GM08714 (cell line): ENCODE results near the gene PPP4C.

Experiments used
- H3K4me3 ChIP-seq: fragments of 200-500 bp; sonication (Bioruptor generic); 2 replicates; pipeline ENCODE4 v1.5.1; 2014; ENCODE audit warnings: mild to moderate bottlenecking, low read length, inconsistent platforms
- ZNF274 ChIP-seq: IDR thresholded peaks from 2 replicates; pipeline ENCODE4 v1.6.1; 2012; ENCODE audit warnings: mild to moderate bottlenecking, low read depth, low read length

The PPP4C gene

DNA sequence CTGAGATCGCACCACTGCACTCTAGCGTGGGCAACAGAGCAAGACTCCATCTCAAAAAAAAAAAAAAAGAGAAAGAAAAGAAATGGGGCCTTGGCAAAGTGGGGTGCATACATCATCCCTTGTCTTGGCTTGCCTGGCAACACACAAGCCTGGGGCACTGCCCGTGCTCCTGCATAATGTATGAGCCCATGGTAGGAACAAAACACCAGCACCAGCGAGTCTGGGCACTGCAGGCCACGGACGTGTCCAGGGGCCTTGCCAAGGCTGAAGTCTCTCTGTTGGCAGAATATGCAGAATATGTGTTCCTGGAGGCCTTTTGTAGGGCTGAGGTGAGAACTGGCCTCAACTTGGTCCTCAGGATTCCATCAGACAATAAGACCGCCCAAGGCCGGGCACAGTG lies 25.9 kb upstream of the PPP4C start:
- TF ChIP-seq ZNF274 = no peak
- H3K4me3 ChIP-seq = no peak overlapping the region

DNA sequence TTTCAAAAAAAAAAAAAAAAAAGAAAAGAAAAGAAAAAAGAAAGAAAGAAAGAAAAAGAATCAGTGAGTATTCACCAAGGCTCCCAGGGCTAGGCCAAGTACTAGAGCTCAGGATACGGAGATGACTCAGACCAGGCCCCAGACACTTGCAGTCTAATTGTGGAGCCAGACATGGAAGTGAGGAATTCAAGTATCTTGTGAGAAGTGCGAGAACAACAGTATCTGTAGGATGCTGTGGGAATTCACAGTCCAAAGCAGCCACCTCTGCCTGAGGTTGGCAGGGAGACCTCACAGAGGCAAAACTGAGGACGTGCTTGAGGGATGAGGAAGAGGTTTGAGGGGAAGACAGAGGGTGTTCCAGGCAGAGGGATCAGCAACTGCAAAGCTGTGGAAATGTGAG lies 24.3 kb upstream of the PPP4C start:
- no peak for TF ChIP-seq ZNF274
- no peak overlapping the region for H3K4me3 ChIP-seq

DNA sequence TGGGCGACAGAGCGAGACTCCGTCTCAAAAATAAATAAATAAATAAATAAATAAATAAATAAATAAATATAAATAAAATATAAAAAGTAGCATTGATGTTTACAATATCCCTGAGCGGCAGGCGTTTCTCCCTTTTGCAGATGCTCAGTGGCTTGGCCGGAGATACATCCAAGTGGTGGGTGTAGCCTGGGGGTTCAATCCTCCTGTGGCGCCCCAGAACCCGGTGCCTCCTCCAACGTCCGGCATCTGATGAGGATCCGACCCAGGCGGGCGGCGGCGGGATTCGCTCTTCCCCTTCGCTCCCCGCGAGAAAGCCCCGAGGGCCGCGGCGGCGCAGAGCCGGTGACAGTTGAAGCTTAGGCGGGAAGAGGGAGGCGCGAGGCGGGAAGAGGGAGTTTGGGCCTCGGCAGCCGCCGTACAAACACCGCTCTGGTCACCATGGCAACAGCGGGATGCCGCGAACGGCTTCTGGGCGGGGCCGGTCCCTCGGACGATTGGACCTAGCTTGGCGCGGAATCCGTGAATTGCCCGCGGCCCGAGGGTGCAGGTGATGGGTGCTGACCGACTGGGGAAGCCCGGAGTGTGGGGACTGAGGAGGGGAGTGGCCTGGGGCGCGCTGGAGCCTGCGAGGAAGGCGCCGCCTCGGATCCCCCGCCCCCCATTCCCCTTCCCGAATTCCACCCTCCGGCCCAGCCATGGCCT lies 23.0 kb upstream of the PPP4C start:
- TF ChIP-seq ZNF274 = no peak
- H3K4me3 ChIP-seq = peak overlapping the region; percentile 66

- peak overlapping the region; percentile 66 for H3K4me3 ChIP-seq
- no peak for TF ChIP-seq ZNF274
Measured at GRCh38 chr16:30053376-30054015, 22.3 kb upstream of the PPP4C start.

- TF ChIP-seq ZNF274 = no peak
- H3K4me3 ChIP-seq = no peak overlapping the region
Measured at GRCh38 chr16:30054451-30054850, 21.3 kb upstream of the PPP4C start.

- H3K4me3 ChIP-seq = no peak overlapping the region
- TF ChIP-seq ZNF274 = no peak
Measured at GRCh38 chr16:30054959-30055553, 20.7 kb upstream of the PPP4C start.

DNA sequence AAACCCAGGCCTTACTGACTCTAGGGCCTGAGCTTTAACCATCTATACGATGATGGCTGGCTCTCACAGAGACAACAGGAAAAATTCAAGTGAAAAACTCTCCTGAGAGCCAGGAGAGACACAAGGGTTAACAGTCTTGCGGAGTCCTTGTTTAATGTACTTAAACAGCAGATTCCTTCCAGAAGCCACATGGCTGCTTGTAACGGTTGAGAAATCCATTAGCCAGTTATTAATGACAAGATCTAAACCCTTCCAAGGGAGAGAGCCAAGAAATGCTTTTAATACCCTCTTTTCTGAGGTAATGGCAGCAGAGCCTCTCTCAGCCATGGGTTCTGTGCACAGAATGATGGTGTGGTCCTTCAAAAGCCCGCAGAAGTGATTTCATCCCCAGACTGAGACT lies 15.4 kb upstream of the PPP4C start:
- no peak for TF ChIP-seq ZNF274
- H3K4me3 ChIP-seq = no peak overlapping the region

GRCh38 chr16:30060836-30061554 lies 14.8 kb upstream of the PPP4C start:
- no peak for TF ChIP-seq ZNF274
- no peak overlapping the region for H3K4me3 ChIP-seq

DNA sequence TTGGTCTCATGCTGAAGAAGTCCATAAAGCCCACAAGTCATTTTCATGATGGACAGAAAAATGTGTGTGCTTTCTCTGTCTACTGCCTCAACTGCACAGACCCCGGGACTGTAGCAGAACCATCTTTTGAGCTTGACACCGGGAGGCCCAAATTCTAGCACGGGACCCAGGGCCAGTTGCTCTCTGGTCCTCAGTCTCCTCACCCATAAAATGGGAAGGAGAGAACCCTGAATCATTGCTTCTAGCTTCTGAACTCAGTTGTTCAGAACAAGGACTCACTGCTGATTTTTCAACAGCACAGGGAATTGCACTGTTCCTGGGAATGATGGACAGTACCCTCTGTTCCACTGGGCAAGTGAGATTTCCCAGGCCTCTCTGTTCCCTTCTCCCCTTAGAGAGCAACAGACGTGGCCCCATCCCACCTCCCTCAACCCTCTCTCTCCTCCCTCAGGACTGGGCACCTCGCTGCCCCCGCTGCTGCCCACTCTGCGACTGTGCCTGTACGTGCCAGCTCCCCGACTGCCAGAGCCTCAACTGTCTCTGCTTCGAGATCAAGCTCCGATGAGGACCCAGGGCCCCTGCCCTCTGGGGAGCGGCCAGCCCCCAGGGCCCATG lies 12.4 kb upstream of the PPP4C start:
- no peak for TF ChIP-seq ZNF274
- H3K4me3 ChIP-seq = peak overlapping the region; percentile 72; the same call in 1 of the 2 replicates

DNA sequence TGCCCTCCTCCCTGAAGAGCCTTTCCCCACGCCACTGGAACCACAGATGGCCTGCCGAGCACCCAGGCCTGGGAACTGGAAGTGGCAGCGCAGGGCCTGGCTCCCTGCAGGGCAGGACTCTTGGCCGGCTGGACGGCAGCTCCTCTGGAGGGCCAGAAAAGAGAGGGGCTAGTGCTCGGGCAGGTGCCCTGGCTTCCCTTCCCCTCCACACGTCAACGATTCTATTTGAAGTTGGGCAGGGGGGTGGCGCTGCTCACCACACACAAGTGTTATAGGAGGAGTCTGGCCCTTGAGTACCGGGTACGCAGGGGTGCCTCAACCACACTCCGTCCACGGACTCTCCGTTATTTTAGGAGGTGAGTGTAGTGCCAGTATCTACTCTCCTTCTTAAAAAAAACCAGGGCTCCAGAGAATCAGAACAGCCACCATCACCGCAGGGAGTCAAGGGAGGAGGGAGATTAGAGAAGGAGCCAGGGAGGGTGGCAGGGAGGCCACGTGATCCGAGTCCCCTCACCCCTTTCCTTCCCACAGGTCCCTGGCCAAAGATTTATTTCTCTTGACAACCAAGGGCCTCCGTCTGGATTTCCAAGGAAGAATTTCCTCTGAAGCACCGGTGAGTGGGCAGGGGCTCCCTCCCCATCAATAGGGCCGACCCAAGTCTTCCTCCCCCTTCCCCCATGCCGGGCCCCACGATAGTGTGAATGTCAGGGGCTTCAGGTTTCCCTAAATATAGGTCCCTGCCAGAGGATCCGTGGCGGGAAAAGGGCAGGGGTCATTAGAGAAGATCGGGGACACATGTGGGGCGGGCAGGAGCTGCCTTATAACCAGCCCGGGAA lies 11.7 kb upstream of the PPP4C start:
- TF ChIP-seq ZNF274 = no peak
- peak overlapping the region; percentile 72 for H3K4me3 ChIP-seq

DNA sequence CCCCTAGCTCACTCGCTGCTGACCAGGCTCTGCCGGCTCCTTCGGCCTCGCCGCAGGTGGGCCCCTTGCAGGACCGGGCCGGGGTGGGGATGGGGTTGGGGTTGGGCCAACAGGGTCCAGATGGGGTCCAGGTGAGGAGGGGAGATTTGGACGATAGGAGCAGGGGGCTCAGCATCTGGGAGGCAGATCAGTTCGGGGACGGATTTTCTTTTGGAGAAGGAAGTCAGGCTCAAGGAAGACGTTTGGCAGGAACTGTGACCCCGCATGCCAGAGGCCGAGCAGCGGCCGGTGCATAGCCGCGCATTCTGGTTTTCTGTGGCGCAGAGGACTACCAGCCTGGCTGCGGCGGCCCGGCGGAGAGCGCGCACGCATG lies 11.1 kb upstream of the PPP4C start:
- no peak for TF ChIP-seq ZNF274
- peak overlapping the region; percentile 72 for H3K4me3 ChIP-seq

GRCh38 chr16:30065102-30065942 lies 10.5 kb upstream of the PPP4C start, which contains the start of gene ALDOA:
Gene ALDOA (plus strand): TSS chr16:30065760. CDS start chr16:30066898, 1,138 bp downstream.
- H3K4me3 ChIP-seq = peak within 1 kb of the TSS; percentile 74
- TF ChIP-seq ZNF274 = no peak
